ENCODE measurements around the gene SRSF10.

Gene SRSF10

GRCh38 chr1:23957096-23957495, 23.0 kb downstream of the SRSF10 start:
- Histone ChIP-seq H3K9ac (ENCODE audit: low read depth, low read length, poor library complexity, severe bottlenecking) (peak overlapping the region; percentile 100), H3K4me3 (ENCODE audit: low read length, poor library complexity, severe bottlenecking) (no peak overlapping the region), H4K20me1 (ENCODE audit: insufficient read depth, low read length, poor library complexity, severe bottlenecking) (peaks cover 16% of the 10 kb centered on the region), H3K36me3 (ENCODE audit: insufficient read depth, low read length) (peaks cover 15% of the 10 kb centered on the region; the same call in 1 of the 2 replicates), H3K27me3 (ENCODE audit: insufficient read depth, low read length, poor library complexity, severe bottlenecking) (no peaks in the 10 kb centered on the region), H3K79me2 (ENCODE audit: insufficient read depth, low read length) (peaks cover 25% of the 10 kb centered on the region), H3K9me2 (replicated peaks; ENCODE audit: low read depth, low read length) (no peaks in the 10 kb centered on the region), H3K4me2 (ENCODE audit: low read depth, low read length, poor library complexity, severe bottlenecking) (no peak overlapping the region), H3F3A (ENCODE audit: low read depth) (no peaks in the 10 kb centered on the region), H3K9me3 (ENCODE audit: insufficient read depth, low read depth, low read length) (no peaks in the 10 kb centered on the region), H2AFZ (ENCODE audit: low read length) (no peak overlapping the region), H3K4me1 (ENCODE audit: insufficient read depth, low read length, poor library complexity, severe bottlenecking) (peaks cover 19% of the 10 kb centered on the region)
- no peak for TF ChIP-seq EZH2phosphoT487 (IDR thresholded peaks at IDR 0.05; ENCODE audit: borderline replicate concordance)
- TF ChIP-seq, protein P1, sequence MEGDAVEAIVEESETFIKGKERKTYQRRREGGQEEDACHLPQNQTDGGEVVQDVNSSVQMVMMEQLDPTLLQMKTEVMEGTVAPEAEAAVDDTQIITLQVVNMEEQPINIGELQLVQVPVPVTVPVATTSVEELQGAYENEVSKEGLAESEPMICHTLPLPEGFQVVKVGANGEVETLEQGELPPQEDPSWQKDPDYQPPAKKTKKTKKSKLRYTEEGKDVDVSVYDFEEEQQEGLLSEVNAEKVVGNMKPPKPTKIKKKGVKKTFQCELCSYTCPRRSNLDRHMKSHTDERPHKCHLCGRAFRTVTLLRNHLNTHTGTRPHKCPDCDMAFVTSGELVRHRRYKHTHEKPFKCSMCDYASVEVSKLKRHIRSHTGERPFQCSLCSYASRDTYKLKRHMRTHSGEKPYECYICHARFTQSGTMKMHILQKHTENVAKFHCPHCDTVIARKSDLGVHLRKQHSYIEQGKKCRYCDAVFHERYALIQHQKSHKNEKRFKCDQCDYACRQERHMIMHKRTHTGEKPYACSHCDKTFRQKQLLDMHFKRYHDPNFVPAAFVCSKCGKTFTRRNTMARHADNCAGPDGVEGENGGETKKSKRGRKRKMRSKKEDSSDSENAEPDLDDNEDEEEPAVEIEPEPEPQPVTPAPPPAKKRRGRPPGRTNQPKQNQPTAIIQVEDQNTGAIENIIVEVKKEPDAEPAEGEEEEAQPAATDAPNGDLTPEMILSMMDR (conservative IDR thresholded peaks at IDR 0.05; ENCODE audit: low read length): no peak

DNA sequence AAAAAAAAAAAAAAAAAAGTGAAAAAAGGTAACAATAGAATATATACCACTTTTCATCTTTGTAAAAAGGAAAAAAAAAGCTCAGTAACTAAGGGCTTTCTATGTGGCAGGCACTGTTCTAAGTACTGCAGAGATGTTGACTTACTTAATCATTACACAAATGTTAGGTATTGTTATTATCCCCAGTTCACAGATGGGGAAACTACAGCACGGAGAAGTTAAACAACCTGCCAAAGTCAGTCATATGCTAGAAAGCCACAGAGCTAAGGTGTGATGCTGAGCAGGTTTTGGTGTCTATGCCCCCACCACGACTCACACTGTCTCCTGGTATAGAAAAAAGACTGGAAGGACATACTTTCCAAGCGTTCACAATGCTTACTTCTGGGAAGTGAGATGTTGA, 27.1 kb downstream of the SRSF10 start:
- TF ChIP-seq EZH2phosphoT487 (IDR thresholded peaks at IDR 0.05; ENCODE audit: borderline replicate concordance): no peak
- TF ChIP-seq, protein P1 (conservative IDR thresholded peaks at IDR 0.05; ENCODE audit: low read length): no peak
- H3K4me1 ChIP-seq (ENCODE audit: insufficient read depth, low read length, poor library complexity, severe bottlenecking): peaks cover 10% of the 10 kb centered on the region
- H3K9me3 ChIP-seq (ENCODE audit: insufficient read depth, low read depth, low read length): no peaks in the 10 kb centered on the region
- no peaks in the 10 kb centered on the region for H3F3A ChIP-seq (ENCODE audit: low read depth)
- no peaks in the 10 kb centered on the region for H3K9me2 ChIP-seq (replicated peaks; ENCODE audit: low read depth, low read length)
- no peaks in the 10 kb centered on the region for H3K36me3 ChIP-seq (ENCODE audit: insufficient read depth, low read length)
- no peaks in the 10 kb centered on the region for H4K20me1 ChIP-seq (ENCODE audit: insufficient read depth, low read length, poor library complexity, severe bottlenecking)
- no peaks in the 10 kb centered on the region for H3K27me3 ChIP-seq (ENCODE audit: insufficient read depth, low read length, poor library complexity, severe bottlenecking)
- H3K4me2 ChIP-seq (ENCODE audit: low read depth, low read length, poor library complexity, severe bottlenecking): no peak overlapping the region
- no peaks in the 10 kb centered on the region for H3K79me2 ChIP-seq (ENCODE audit: insufficient read depth, low read length)
- H3K9ac ChIP-seq (ENCODE audit: low read depth, low read length, poor library complexity, severe bottlenecking): no peak overlapping the region
- no peak overlapping the region for H2AFZ ChIP-seq (ENCODE audit: low read length)
- H3K4me3 ChIP-seq (ENCODE audit: low read length, poor library complexity, severe bottlenecking): no peak overlapping the region

DNA sequence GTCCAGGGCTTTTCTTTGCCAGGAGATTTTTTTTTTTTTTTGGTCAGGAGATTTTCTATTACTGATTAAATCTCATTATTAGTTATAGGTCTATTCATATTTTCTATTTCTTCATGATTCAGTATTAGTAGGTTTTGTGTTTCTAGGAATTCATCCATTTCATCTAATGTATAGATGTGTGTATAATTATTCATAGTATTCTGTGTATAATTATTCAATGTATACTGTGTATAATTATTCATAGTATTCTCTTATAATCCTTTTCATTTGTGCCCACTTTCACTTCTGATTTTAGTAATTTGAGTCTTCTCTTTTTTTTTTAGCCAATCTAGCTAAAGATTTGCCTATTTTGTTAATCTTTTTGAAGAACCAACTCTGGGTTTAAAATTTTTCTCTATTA, 32.8 kb downstream of the SRSF10 start:
- no peaks in the 10 kb centered on the region for H3K27me3 ChIP-seq (ENCODE audit: insufficient read depth, low read length, poor library complexity, severe bottlenecking)
- H3K9me3 ChIP-seq (ENCODE audit: insufficient read depth, low read depth, low read length): no peaks in the 10 kb centered on the region
- no peak overlapping the region for H2AFZ ChIP-seq (ENCODE audit: low read length)
- H3K4me3 ChIP-seq (ENCODE audit: low read length, poor library complexity, severe bottlenecking): no peak overlapping the region
- H3K9ac ChIP-seq (ENCODE audit: low read depth, low read length, poor library complexity, severe bottlenecking): no peak overlapping the region
- H3K4me1 ChIP-seq (ENCODE audit: insufficient read depth, low read length, poor library complexity, severe bottlenecking): no peaks in the 10 kb centered on the region
- no peaks in the 10 kb centered on the region for H3K79me2 ChIP-seq (ENCODE audit: insufficient read depth, low read length)
- no peaks in the 10 kb centered on the region for H4K20me1 ChIP-seq (ENCODE audit: insufficient read depth, low read length, poor library complexity, severe bottlenecking)
- TF ChIP-seq, protein P1 (conservative IDR thresholded peaks at IDR 0.05; ENCODE audit: low read length): no peak
- TF ChIP-seq EZH2phosphoT487 (IDR thresholded peaks at IDR 0.05; ENCODE audit: borderline replicate concordance): no peak
- H3K9me2 ChIP-seq (replicated peaks; ENCODE audit: low read depth, low read length): no peaks in the 10 kb centered on the region
- no peaks in the 10 kb centered on the region for H3K36me3 ChIP-seq (ENCODE audit: insufficient read depth, low read length)
- no peak overlapping the region for H3K4me2 ChIP-seq (ENCODE audit: low read depth, low read length, poor library complexity, severe bottlenecking)
- H3F3A ChIP-seq (ENCODE audit: low read depth): no peaks in the 10 kb centered on the region

All from Loucy (cell line).